ENCODE data around the gene OTOGL.
"Not testable (repeated sequence)": the region's sequence is repeated elsewhere in the genome, so short reads cannot be mapped to it uniquely, and the experiment has no call there.

OTOGL gene

GRCh38 chr12:80234667-80235066 lies 135.3 kb downstream of the OTOGL start:
- no peak for DNase-seq

DNA sequence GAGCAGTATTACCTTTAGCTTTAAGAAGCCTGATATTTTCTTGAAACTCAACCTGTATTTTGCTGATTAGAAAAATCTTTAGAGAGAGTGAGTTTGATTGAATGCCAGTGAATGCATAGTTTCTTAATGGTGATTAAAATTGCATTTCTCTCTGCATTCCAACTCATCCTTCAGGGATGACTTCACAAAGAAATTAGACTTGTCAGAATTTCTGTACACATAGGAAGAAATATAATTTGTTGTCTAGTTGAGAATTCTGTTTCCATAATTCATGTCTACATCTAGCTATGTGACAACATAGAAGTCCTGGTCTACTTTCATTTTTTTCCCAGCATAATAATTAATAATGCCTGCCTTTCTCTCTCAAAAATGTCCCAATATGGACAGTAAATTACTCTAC lies 136.6 kb downstream of the OTOGL start:
- no peak for DNase-seq

GRCh38 chr12:80239867-80240266 lies 140.5 kb downstream of the OTOGL start:
- no peak for DNase-seq

- DNase-seq, result no peak
Measured at GRCh38 chr12:80241576-80242273, 142.4 kb downstream of the OTOGL start.

DNA sequence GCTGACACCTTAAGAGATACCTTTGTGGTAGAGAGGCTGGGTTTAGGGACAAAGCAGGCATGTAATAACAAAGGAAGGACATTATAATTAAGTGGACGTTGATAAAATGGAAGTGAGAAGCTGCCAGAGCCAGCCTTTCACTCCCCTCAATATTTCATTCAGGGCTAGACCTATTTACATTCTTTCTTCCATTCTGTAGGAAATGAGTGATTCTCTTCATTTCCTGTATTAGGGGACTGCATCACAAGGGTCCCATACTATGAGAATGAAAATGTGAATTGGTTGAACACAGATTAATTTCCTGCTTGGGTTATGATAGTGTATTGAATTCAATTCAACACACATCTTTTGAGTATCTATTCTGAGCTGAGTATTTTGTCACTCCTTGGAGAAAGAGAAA lies 143.0 kb downstream of the OTOGL start:
- DNase-seq, result no peak

- DNase-seq, result not testable (repeated sequence)
Measured at GRCh38 chr12:80249581-80249980, 150.2 kb downstream of the OTOGL start.

DNA sequence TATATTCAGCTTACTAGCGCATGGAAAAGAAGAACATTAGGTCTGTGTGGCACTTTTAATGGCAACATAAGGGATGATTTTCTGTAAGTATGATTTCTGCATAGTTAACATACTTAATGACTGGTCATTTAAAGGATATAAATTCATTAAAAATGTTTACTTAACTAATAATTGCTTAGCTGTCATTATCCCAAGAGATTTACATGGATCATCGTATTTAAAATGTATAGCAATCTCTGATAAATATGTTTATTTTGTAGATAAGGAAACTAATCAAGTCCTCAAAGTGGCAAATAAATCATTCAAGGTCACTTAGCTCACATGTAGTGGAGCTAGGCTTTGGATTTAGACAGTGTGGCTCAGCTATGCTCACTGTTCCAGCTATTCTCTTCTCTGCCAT lies 158.6 kb downstream of the OTOGL start:
- DNase-seq, result no peak

DNA sequence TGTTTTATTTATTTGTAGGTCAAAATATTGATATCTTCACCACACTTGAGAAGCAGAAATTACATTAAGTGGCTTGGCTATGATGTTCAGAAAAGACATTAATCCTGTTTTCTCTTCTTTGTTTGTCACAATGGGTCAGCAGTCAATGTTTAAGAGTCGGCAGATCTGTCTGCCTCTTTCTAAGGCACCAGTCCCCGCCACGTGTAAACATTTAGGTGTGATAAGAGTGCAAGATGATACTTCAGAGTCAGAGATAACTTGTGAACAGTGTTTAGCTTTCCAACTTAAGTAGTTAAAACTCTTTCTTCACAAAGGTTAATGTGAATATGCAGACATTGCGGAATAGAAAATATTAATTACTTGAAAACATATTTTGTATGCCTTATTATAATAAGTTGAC lies 160.9 kb downstream of the OTOGL start:
- no peak for DNase-seq

DNA sequence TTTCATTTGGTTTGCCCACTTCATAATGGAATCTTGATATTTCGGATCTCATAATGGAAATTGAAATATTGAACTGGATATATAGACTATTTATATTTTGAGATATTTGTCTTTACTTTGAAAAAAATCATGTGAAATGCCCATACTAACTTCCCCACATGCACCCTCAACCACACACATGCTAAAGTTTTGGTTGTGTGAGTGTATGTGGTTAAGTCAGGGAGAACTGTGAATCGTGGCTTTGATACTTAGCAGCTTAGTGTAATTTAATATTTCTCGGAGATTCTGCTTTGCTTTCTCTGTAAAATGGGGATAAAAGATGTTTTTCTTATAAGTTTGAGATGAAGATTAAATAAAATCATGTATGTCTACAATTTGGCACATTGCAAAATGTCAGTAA lies 162.1 kb downstream of the OTOGL start:
- DNase-seq, result no peak

GRCh38 chr12:80262346-80262745 lies 163.0 kb downstream of the OTOGL start:
- DNase-seq, result no peak

DNA sequence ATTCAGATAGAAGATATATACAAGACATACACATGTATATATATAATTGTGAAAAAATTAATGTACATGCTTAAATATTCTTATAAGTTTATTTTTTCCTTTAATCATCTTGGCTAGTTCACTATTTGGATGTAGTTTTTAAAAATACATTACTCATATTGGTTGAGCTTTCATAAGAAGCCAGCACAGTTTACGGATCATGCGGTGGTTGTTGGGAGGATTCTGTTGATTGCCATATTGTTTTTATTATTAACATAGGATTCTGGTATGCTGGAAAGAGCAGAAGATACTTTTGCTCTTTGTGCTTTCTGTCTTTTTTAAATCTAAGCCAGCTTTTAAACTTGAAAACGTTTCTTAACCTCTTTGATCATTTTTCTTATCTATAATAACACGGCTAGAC lies 163.4 kb downstream of the OTOGL start:
- DNase-seq, result no peak

- DNase-seq, result no peak
Measured at GRCh38 chr12:80264386-80264785, 165.0 kb downstream of the OTOGL start.

DNA sequence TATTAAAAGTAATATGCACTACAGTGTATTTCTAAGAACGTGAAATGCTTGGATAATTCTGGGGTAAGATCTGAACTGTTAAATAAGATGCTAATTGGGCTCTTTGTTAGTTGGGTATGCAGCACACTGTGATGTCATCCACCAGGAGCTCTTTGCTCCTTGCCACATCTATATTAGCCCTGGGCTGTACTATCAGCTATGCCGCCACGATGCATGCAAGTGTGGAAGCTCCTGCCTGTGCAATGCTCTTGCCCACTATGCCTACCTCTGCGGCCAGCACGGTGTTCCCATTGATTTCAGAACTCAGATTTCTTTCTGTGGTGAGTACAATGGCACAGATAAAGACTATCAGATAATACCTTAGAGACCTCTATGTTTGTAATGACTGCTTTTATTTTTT lies 165.6 kb downstream of the OTOGL start:
- DNase-seq, result no peak

GRCh38 chr12:80268924-80269749 lies 169.8 kb downstream of the OTOGL start:
- no peak for DNase-seq

GRCh38 chr12:80269803-80270552 lies 170.6 kb downstream of the OTOGL start:
- no peak for DNase-seq

- DNase-seq, result no peak
Measured at GRCh38 chr12:80271780-80272179, 172.4 kb downstream of the OTOGL start.

DNA sequence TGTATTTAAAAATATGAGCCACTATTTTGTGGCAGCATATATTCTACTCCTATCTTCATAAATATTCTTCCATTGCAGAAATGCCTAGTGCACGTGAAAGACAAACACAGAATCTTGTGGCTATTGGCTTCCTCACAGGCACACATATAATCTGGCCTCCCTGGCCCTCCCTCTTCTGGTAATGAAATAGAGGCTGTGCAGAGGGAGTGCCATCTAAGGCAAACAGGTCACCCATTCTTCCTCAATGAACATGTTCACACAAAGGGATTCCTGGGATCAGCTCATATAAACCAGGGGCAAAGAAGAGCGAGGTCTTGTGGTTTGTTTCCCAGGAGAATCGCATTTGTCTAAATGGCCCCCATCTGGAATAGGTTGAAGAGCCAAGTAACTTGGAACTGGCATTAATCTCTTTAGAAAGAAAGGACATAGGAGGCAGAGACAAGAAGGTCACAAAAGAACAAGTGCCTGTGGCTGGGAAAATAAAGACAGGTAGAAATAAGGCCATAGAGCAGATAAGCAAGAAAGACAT lies 173.1 kb downstream of the OTOGL start:
- no peak for DNase-seq

- no peak for DNase-seq
Measured at GRCh38 chr12:80273144-80273543, 173.8 kb downstream of the OTOGL start.

- no peak for DNase-seq
Measured at GRCh38 chr12:80277732-80278131, 178.4 kb downstream of the OTOGL start.

DNA sequence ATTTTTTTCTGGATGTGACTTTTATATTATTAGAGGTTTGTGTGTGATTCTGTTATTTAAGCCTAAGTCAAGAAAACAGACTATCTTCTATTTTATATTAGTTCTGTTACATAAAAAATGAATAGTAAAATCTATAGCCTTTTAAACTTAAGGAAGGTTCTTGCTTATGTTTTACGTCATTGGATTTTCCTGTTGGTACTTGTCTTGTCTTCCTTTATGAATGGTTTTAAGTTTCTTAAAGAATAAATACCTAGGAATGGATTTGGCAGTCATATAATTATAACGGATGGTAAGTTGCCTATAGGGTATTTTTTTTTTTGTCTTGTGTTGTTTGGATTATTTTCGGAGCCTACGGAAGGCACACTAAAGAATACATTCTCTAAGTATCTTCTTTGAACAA lies 182.9 kb downstream of the OTOGL start:
- DNase-seq, result no peak

DNA sequence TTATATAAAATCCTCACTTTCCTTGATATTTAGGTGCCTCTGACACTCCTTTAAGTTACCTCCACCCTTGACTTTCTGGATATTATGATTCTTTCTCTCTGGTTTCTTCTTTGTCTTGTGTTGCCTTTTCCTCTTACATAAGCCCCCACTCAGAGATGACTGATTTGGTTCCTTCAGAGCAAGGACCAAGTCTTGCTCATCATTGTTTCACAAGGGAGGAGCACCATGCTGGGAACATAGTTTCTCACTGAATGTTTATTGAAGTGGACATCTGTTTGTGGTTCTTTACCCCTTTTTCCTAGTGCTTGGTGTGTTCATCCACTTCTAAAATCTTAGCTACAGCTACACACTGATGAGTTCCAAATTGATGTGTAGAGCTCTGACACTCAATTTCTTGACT lies 183.4 kb downstream of the OTOGL start:
- no peak for DNase-seq

DNA sequence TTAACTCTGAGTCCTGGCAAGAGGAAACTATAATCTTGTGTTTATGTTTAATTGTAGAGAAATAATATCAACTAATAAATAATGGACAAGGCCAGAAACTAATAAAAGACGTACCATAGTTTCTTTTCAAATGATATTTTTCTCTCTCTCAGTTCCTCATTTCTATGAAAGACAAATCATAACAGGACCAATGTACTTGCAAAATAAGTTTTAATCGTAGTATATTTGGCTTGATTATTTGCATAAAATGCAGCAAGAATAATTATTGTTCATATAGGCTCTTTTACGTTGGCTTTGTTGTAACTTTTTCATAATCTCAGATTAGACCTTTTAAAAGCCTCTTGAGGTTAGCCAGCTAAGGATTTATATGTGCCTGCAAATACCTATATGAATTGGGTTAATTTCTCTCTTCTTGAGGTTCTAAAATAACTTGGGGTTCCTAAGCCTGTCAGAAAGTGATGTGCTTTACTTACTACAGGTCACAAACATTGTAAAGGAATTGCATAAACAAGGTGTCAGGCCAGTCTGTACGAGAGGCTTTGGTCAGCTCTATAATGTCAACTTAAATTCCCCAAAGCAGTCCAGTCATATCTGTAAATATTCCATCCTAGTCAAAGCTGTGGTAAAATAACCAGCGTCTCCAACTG lies 191.9 kb downstream of the OTOGL start:
- DNase-seq, result no peak

DNA sequence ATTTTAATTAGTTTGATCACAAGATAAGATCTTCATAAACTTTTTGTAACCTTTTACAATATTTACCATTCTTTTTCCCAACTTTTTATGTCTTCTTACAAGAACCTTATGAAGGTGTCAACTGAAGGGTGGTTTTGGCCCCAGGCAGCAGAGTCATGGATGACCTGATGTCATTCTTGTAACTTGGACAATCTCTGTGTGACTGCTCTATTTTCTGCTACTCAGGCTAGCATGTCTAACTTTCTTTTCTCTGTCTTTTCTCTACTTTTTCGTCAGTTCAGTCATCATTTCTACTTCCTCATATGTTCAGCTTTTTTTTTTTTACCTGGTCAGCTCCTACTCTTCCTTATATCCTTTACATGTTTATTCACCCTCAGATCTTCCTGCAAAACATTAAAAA lies 194.0 kb downstream of the OTOGL start:
- DNase-seq, result no peak

Data from stimulated activated CD4-positive, alpha-beta T cell treated with anti-CD3 and anti-CD28 coated beads, Interleukin-4, amount 100 ng/mL, for 24 hours (primary cell).